ENCODE data around the gene FEM1A. TPM values are rescaled to one million over a fixed set of nuclear protein-coding genes. Genes with fewer than 3 reads are reported as not detected.

Gene FEM1A
- total RNA-seq, 1 experiment from 2014 or later, result 20.0 TPM

DNA sequence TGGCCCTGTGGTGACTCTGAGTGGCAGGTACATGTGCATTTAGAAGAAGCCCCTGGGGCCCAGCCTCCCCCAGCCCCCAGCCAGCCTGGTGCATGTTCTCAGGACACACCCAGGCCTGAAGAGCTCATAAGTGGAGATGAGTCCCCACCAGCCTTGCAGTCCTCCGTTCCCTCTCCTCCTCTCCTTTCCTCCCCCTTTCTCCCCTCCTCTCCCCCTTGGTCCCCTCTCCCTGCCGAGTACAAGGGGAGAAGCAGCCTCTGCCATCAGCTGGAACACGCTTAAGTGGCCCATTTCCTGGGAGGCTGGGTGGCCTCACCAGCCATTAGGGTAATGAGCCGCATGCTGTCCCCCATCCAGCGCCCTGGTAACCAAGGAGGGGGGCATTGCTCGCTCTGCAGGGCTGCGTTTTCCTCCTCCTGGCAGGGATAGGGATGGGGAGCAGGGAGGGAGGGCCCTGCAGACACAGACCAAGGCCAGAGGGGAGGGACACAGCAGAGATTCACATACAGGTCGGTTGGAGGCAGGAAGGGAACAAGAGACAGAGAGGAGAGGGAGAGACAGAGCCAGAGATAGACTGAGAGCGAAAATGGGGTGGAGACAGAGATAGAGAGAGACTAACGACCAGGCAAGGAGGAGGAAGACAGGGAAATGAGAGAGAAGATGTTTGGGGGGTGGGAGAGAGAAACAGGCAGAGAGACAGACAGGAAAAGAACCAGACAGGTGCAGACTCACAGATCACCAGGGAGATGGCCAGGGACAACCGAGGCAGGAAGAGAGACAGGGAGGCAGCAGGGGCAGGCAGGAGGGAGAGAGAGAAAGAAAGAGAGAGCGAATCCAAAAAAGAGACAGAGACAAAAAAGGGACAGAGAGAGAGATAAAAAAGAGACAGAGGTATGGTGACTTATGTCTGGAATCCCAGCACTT is 48.5 kb upstream of the FEM1A start:
- Histone ChIP-seq H3K27ac (ENCODE audit: insufficient read length, low read depth, low read length) (no peak overlapping the region), H3K23ac (ENCODE audit: insufficient read length, low read depth, low read length) (no peak overlapping the region), H3K79me2 (ENCODE audit: insufficient read depth, low read length) (no peaks in the 10 kb centered on the region), H2BK20ac (ENCODE audit: low read depth, low read length, poor library complexity, severe bottlenecking) (no peak overlapping the region), H3K56ac (ENCODE audit: insufficient read length, low read depth, low read length) (no peak overlapping the region), H4K20me1 (ENCODE audit: control insufficient read depth, insufficient read depth, insufficient read length) (no peaks in the 10 kb centered on the region), H2BK12ac (ENCODE audit: insufficient read length, low read depth, low read length) (no peak overlapping the region), H3K4me2 (ENCODE audit: insufficient read depth, insufficient read length, low read length) (peak overlapping the region; percentile 40), H3K4ac (ENCODE audit: low read depth, low read length) (no peak overlapping the region), H2BK120ac (ENCODE audit: low read depth, low read length, poor library complexity, severe bottlenecking) (no peak overlapping the region), H4K5ac (ENCODE audit: insufficient read length, low read depth, low read length) (no peak overlapping the region), H3K9me3 (ENCODE audit: control insufficient read depth, low read depth, low read length) (no peaks in the 10 kb centered on the region), H3K27me3 (ENCODE audit: insufficient read depth, low read length) (no peaks in the 10 kb centered on the region), H3K18ac (ENCODE audit: insufficient read length, low read depth, low read length) (no peak overlapping the region), H3K23me2 (ENCODE audit: insufficient read length, low read depth, low read length, poor library complexity, severe bottlenecking) (no peaks in the 10 kb centered on the region), H2BK15ac (ENCODE audit: low read depth, low read length) (no peak overlapping the region), H3K9ac (ENCODE audit: extremely low read depth, insufficient read length, low read length) (no peak overlapping the region), H2BK5ac (ENCODE audit: insufficient read length, low read length) (no peak overlapping the region), H3T11ph (ENCODE audit: low read length) (no peak overlapping the region), H4K91ac (ENCODE audit: insufficient read length, low read depth, low read length) (no peak overlapping the region), H3K14ac (ENCODE audit: insufficient read depth, low read length) (peak overlapping the region; percentile 2; the same call in 1 of the 2 replicates), H3K4me1 (ENCODE audit: insufficient read depth, low read length) (no peaks in the 10 kb centered on the region), H4K8ac (replicated peaks; ENCODE audit: insufficient read length, low read depth, low read length) (no peak overlapping the region), H2AK5ac (ENCODE audit: insufficient read length, low read length) (no peak overlapping the region), H3K79me1 (ENCODE audit: insufficient read depth, low read depth, low read length, poor library complexity, severe bottlenecking) (no peaks in the 10 kb centered on the region), H2AFZ (ENCODE audit: low read length) (no peak overlapping the region)
- Mint-ChIP-seq H3K4me1 (peaks cover 8 to 19% of the 10 kb centered on the region in 2 experiments), H3K27me3 (ENCODE audit: low read depth) (peaks cover 13% of the 10 kb centered on the region), H3K9me3 (no peaks in the 10 kb centered on the region; a peak in 1 of 5 replicates), H3K36me3 (ENCODE audit: insufficient read depth in 1 of 3, low read depth in 3 of 3) (no peaks in the 10 kb centered on the region), H3K4me3 (peak overlapping the region; percentile 4 to 71; a peak in 4 of 5 replicates), H3K27ac (peak overlapping the region in 1 of 3 experiments; percentile 25; a peak in 2 of 7 replicates)
- WGBS (ENCODE audit: extremely low coverage, insufficient read length, low lambda C conversion rate), result no CpG with 5 or more reads among the region's 12 CpGs
- peak; percentile 79 for DNase-seq
- TF ChIP-seq, protein P1, sequence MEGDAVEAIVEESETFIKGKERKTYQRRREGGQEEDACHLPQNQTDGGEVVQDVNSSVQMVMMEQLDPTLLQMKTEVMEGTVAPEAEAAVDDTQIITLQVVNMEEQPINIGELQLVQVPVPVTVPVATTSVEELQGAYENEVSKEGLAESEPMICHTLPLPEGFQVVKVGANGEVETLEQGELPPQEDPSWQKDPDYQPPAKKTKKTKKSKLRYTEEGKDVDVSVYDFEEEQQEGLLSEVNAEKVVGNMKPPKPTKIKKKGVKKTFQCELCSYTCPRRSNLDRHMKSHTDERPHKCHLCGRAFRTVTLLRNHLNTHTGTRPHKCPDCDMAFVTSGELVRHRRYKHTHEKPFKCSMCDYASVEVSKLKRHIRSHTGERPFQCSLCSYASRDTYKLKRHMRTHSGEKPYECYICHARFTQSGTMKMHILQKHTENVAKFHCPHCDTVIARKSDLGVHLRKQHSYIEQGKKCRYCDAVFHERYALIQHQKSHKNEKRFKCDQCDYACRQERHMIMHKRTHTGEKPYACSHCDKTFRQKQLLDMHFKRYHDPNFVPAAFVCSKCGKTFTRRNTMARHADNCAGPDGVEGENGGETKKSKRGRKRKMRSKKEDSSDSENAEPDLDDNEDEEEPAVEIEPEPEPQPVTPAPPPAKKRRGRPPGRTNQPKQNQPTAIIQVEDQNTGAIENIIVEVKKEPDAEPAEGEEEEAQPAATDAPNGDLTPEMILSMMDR (conservative IDR thresholded peaks at IDR 0.05), result no peak
